Liver (tissue), 9 donors: Measurements from ENCODE around the gene CA10. TPM values are rescaled to one million over a fixed set of nuclear protein-coding genes. Genes with fewer than 3 reads are reported as not detected.

Experiments used
- DNase-seq: peaks from one replicate; pipeline ENCODE4 v3.0.0-alpha.2; 2017; ENCODE audit warnings: low spot score
- H3K27ac ChIP-seq, 2 donors: one replicate each; pipeline ENCODE4 v1.7.0; 2013; ENCODE audit warnings: inconsistent platforms in 2 of 2, low read length in 2 of 2, control low read depth in 1 of 2, low read depth in 1 of 2, mild to moderate bottlenecking in 1 of 2
- H3K27me3 ChIP-seq, 4 donors: one replicate each; pipeline versions ENCODE4 v1.6.1 to v1.7.0; 2013; ENCODE audit warnings: low read length in 3 of 4, inconsistent platforms in 1 of 4, mild to moderate bottlenecking in 1 of 4, moderate library complexity in 1 of 4; ENCODE audit not compliant: control insufficient read depth in 4 of 4, insufficient read depth in 4 of 4
- H3K36me3 ChIP-seq, 4 donors: one replicate each; pipeline versions ENCODE4 v1.6.1 to v1.7.0; 2013; ENCODE audit warnings: low read length in 3 of 4, mild to moderate bottlenecking in 3 of 4, low read depth in 1 of 4, moderate library complexity in 1 of 4; ENCODE audit not compliant: control insufficient read depth in 4 of 4, insufficient read depth in 3 of 4
- H3K4me1 ChIP-seq, 4 donors: one replicate each; pipeline versions ENCODE4 v1.6.1 to v1.7.0; 2013; ENCODE audit warnings: low read length in 3 of 4, mild to moderate bottlenecking in 3 of 4, moderate library complexity in 1 of 4; ENCODE audit not compliant: control insufficient read depth in 4 of 4, insufficient read depth in 4 of 4
- H3K4me3 ChIP-seq, 3 donors: one replicate each; pipeline versions ENCODE4 v1.6.1 to v1.7.0; 2013; ENCODE audit warnings: low read length in 3 of 3, control low read depth in 1 of 3, low read depth in 1 of 3, mild to moderate bottlenecking in 1 of 3
- H3K9ac ChIP-seq, 2 donors: one replicate each; pipeline ENCODE4 v1.7.0; 2013; ENCODE audit warnings: low read length in 2 of 2, mild to moderate bottlenecking in 2 of 2, moderate library complexity in 2 of 2, control low read depth in 1 of 2, low read depth in 1 of 2
- H3K9me3 ChIP-seq, 4 donors: one replicate each; pipeline versions ENCODE4 v1.6.1 to v1.7.0; 2013; ENCODE audit warnings: low read length in 3 of 4; ENCODE audit not compliant: control insufficient read depth in 4 of 4
- ATF3 ChIP-seq: IDR thresholded peaks from 2 replicates; pipeline ENCODE4 v1.6.1; 2016; ENCODE audit warnings: antibody characterized with exemption
- EGR1 ChIP-seq, 2 donors: IDR thresholded peaks; 2 replicates each; pipeline ENCODE4 v1.6.1; 2016 to 2018; ENCODE audit warnings: antibody characterized with exemption in 2 of 2, low read depth in 2 of 2
- FOXA1 ChIP-seq: IDR thresholded peaks from 2 replicates; pipeline ENCODE4 v1.6.1; 2016; ENCODE audit warnings: antibody characterized with exemption
- FOXA2 ChIP-seq: IDR thresholded peaks from 2 replicates; pipeline ENCODE4 v1.6.1; 2016; ENCODE audit warnings: antibody characterized with exemption
- GABPA ChIP-seq, 2 donors: IDR thresholded peaks in 1 of 2; conservative IDR thresholded peaks in 1 of 2; 2 replicates each; pipeline ENCODE4 v1.6.1; 2016; ENCODE audit warnings: antibody characterized with exemption in 2 of 2, mild to moderate bottlenecking in 1 of 2, moderate library complexity in 1 of 2
- HNF4A ChIP-seq, 2 donors: conservative IDR thresholded peaks; 2 replicates each; pipeline ENCODE4 v1.6.1; 2016; ENCODE audit warnings: antibody characterized with exemption in 2 of 2, mild to moderate bottlenecking in 2 of 2
- HNF4G ChIP-seq: IDR thresholded peaks from 2 replicates; pipeline ENCODE4 v1.6.1; 2016; ENCODE audit warnings: antibody characterized with exemption
- JUND ChIP-seq, 2 donors: IDR thresholded peaks; 2 replicates each; pipeline ENCODE4 v1.6.1; 2016; ENCODE audit warnings: antibody characterized with exemption in 2 of 2
- MAX ChIP-seq: IDR thresholded peaks from 2 replicates; pipeline ENCODE4 v1.6.1; 2016; ENCODE audit warnings: antibody characterized with exemption
- NR2F2 ChIP-seq: IDR thresholded peaks from 2 replicates; pipeline ENCODE4 v1.6.1; 2016; ENCODE audit warnings: antibody characterized with exemption
- RAD21 ChIP-seq, 2 donors: IDR thresholded peaks; 2 replicates each; pipeline ENCODE4 v1.6.1; 2016; ENCODE audit warnings: antibody characterized with exemption in 2 of 2, mild to moderate bottlenecking in 2 of 2
- REST ChIP-seq: IDR thresholded peaks from 2 replicates; pipeline ENCODE4 v1.6.1; 2016; ENCODE audit warnings: antibody characterized with exemption, mild to moderate bottlenecking
- RXRA ChIP-seq, 2 donors: IDR thresholded peaks; 2 replicates each; pipeline ENCODE4 v1.6.1; 2017 to 2018; ENCODE audit warnings: antibody characterized with exemption in 2 of 2, mild to moderate bottlenecking in 1 of 2
- SP1 ChIP-seq: IDR thresholded peaks from 2 replicates; pipeline ENCODE4 v1.6.1; 2018; ENCODE audit warnings: antibody characterized with exemption, mild to moderate bottlenecking
- TAF1 ChIP-seq: conservative IDR thresholded peaks from 2 replicates; pipeline ENCODE4 v1.6.1; 2016; ENCODE audit warnings: antibody characterized with exemption, mild to moderate bottlenecking
- YY1 ChIP-seq: IDR thresholded peaks from 2 replicates; pipeline ENCODE4 v1.6.1; 2016; ENCODE audit warnings: antibody characterized with exemption, mild to moderate bottlenecking
- ZBTB33 ChIP-seq: IDR thresholded peaks from 2 replicates; pipeline ENCODE4 v1.6.1; 2016; ENCODE audit warnings: antibody characterized with exemption
- WGBS: extraction: QIAGEN DNeasy Blood & Tissue Kit; methylation state at CpG from one replicate; pipeline ENCODE4 v1.1.7; 2013; 5-methylcytosine and 5-hydroxymethylcytosine counted together
- polyA plus RNA-seq, 2 donors: library from polyadenylated mRNA; stranded (reverse) in 1 of 2; unstranded in 1 of 2; fragments of 200-250 nt in 1 of 2; fragments of >200 nt in 1 of 2; fragmentation: Nextera tagmentation in 1 of 2; extraction: Ambion mirVana in 1 of 2; gene quantifications; one replicate each; pipeline versions ENCODE4 v1.2.1 to v1.2.3, GENCODE V29; 2013 to 2015
- total RNA-seq, 2 donors: library from RNA; depleted of rRNA; stranded (reverse); fragments of >200 nt; gene quantifications; one replicate each; pipeline ENCODE4 v1.2.3, GENCODE V29; 2014
- donor health status: healthy.
- donor health status: healthy.
- donor health status: healthy.
- donor health status: healthy.
- donor health status: healthy.

Gene CA10
- total and polyA plus RNA-seq, 4 donors: 0.05 TPM; not detected in 3

GRCh38 chr17:52159246-52160135 is 977 bp upstream of the CA10 start:
- TF ChIP-seq REST (no peak), HNF4A (conservative IDR thresholded peaks at IDR 0.05) (no peak), HNF4G (no peak), TAF1 (no peak), GABPA (IDR thresholded peaks at IDR 0.05 in 1 of 2, conservative IDR thresholded peaks at IDR 0.05 in 1 of 2) (no peak), JUND (IDR thresholded peaks at IDR 0.05) (no peak), FOXA2 (no peak), MAX (no peak), NR2F2 (no peak)
- H3K9ac ChIP-seq: no peak overlapping the region
- no peak for DNase-seq
- WGBS: 8% methylated on average over 40 of the region's 40 CpGs
- H3K27ac ChIP-seq: no peak overlapping the region
- H3K4me1 ChIP-seq: peaks cover 0 to 5% (median under 1%) of the 10 kb centered on the region in 4 donors
- H3K27me3 ChIP-seq: peaks cover 2 to 13% (median 11%) of the 10 kb centered on the region in 4 donors
- H3K9me3 ChIP-seq: peaks cover 0 to 4% (median 0%) of the 10 kb centered on the region in 4 donors
- no peak overlapping the region for H3K4me3 ChIP-seq
- H3K36me3 ChIP-seq: no peaks in the 10 kb centered on the region

- DNase-seq: no peak
- H3K36me3 ChIP-seq: no peaks in the 10 kb centered on the region
- no peak overlapping the region for H3K4me3 ChIP-seq
- WGBS: 5% methylated on average over 68 of the region's 68 CpGs
- H3K27ac ChIP-seq: no peak overlapping the region
- peaks cover 0 to 4% (median 0%) of the 10 kb centered on the region in 4 donors for H3K9me3 ChIP-seq
- H3K27me3 ChIP-seq: peaks cover 2 to 13% (median 11%) of the 10 kb centered on the region in 4 donors
- peaks cover 0 to 5% (median under 1%) of the 10 kb centered on the region in 4 donors for H3K4me1 ChIP-seq
- no peak overlapping the region for H3K9ac ChIP-seq
- TF ChIP-seq YY1: no peak
- no peak for TF ChIP-seq ATF3
- no peak for TF ChIP-seq JUND (IDR thresholded peaks at IDR 0.05)
- TF ChIP-seq MAX: no peak
- TF ChIP-seq RXRA (IDR thresholded peaks at IDR 0.05): no peak
- TF ChIP-seq FOXA1: no peak
- TF ChIP-seq GABPA (IDR thresholded peaks at IDR 0.05 in 1 of 2, conservative IDR thresholded peaks at IDR 0.05 in 1 of 2): no peak
- no peak for TF ChIP-seq REST
- TF ChIP-seq HNF4G: no peak
- TF ChIP-seq EGR1 (IDR thresholded peaks at IDR 0.05; ENCODE audit: low read depth in 2 of 2): no peak
- no peak for TF ChIP-seq SP1
- TF ChIP-seq NR2F2: no peak
- TF ChIP-seq ZBTB33: no peak
- no peak for TF ChIP-seq FOXA2
- no peak for TF ChIP-seq TAF1
- TF ChIP-seq RAD21 (IDR thresholded peaks at IDR 0.05): no peak
- TF ChIP-seq HNF4A (conservative IDR thresholded peaks at IDR 0.05): no peak
These were observed 688 bp downstream of the CA10 start for GRCh38 chr17:52157603-52158449.
